ENCODE results near the gene PRKCQ. TPM values are rescaled to one million over a fixed set of nuclear protein-coding genes. Genes with fewer than 3 reads are reported as not detected.
"Not testable (repeated sequence)": the region's sequence is repeated elsewhere in the genome, so short reads cannot be mapped to it uniquely, and the experiment has no call there.

The PRKCQ gene
- total RNA-seq, 1 donor from 2014 or later = 0.94 TPM

GRCh38 chr10:6598679-6599078 is 18.6 kb upstream of the PRKCQ start:
- DNase-seq (ENCODE audit: low spot score) = no peak
- intact Hi-C loops (cut with DNase I) = no loop called here
- ATAC-seq = no peak

- DNase-seq (ENCODE audit: low spot score) (no peak), ATAC-seq (no peak)
- intact Hi-C loops (cut with DNase I) = no loop called here
Observed at GRCh38 chr10:6597478-6597877, 17.4 kb upstream of the PRKCQ start.

GRCh38 chr10:6595499-6595898 is 15.4 kb upstream of the PRKCQ start:
- intact Hi-C loops (cut with DNase I) = no loop called here
- no peak for DNase-seq (ENCODE audit: low spot score)
- no peak for ATAC-seq

GRCh38 chr10:6593241-6593671 is 13.2 kb upstream of the PRKCQ start:
- ATAC-seq = no peak
- intact Hi-C loops (cut with DNase I) = no loop called here
- no peak for DNase-seq (ENCODE audit: low spot score)

- no peak for DNase-seq (ENCODE audit: low spot score)
- no peak for ATAC-seq
- intact Hi-C loops (cut with DNase I) = no loop called here
Observed at GRCh38 chr10:6592080-6592479, 12.0 kb upstream of the PRKCQ start.

GRCh38 chr10:6591668-6592067 is 11.6 kb upstream of the PRKCQ start:
- intact Hi-C loops (cut with DNase I) = no loop called here
- ATAC-seq = no peak
- no peak for DNase-seq (ENCODE audit: low spot score)

GRCh38 chr10:6590100-6590499 is 10.0 kb upstream of the PRKCQ start:
- intact Hi-C loops (cut with DNase I) = no loop called here
- ATAC-seq = no peak
- no peak for DNase-seq (ENCODE audit: low spot score)

GRCh38 chr10:6589287-6590094 is 9.4 kb upstream of the PRKCQ start:
- ATAC-seq = no peak
- intact Hi-C loops (cut with DNase I) = no loop called here
- no peak for DNase-seq (ENCODE audit: low spot score)

- intact Hi-C loops (cut with DNase I) = no loop called here
- ATAC-seq (no peak), DNase-seq (ENCODE audit: low spot score) (no peak)
Observed at GRCh38 chr10:6588845-6589244, 8.8 kb upstream of the PRKCQ start.

- intact Hi-C loops (cut with DNase I) = no loop called here
- ATAC-seq (no peak), DNase-seq (ENCODE audit: low spot score) (no peak)
Observed at GRCh38 chr10:6588082-6588481, 8.0 kb upstream of the PRKCQ start.

GRCh38 chr10:6586501-6586900 is 6.4 kb upstream of the PRKCQ start:
- ATAC-seq = no peak
- DNase-seq (ENCODE audit: low spot score) = no peak
- intact Hi-C loops (cut with DNase I) = no loop called here

- ATAC-seq (no peak), DNase-seq (ENCODE audit: low spot score) (no peak)
- intact Hi-C loops (cut with DNase I) = no loop called here
Observed at GRCh38 chr10:6583447-6583846, 3.4 kb upstream of the PRKCQ start.

GRCh38 chr10:6582913-6583312 is 2.8 kb upstream of the PRKCQ start:
- ATAC-seq; DNase-seq (ENCODE audit: low spot score); intact Hi-C loops (cut with DNase I): not testable (repeated sequence)

- ATAC-seq (no peak), DNase-seq (ENCODE audit: low spot score) (no peak)
- intact Hi-C loops (cut with DNase I) = no loop called here
Observed at GRCh38 chr10:6582298-6582697, 2.2 kb upstream of the PRKCQ start.

- DNase-seq (ENCODE audit: low spot score) (no peak), ATAC-seq (no peak)
- intact Hi-C loops (cut with DNase I) = no loop called here
Observed at GRCh38 chr10:6581778-6582228, 1.7 kb upstream of the PRKCQ start.

GRCh38 chr10:6581223-6581622 is 1.1 kb upstream of the PRKCQ start:
- intact Hi-C loops (cut with DNase I); DNase-seq (ENCODE audit: low spot score); ATAC-seq: not testable (repeated sequence)

- peak; percentile 70 for ATAC-seq
- peak; percentile 77 for DNase-seq (ENCODE audit: low spot score)
- intact Hi-C loops (cut with DNase I) = no loop called here
Observed at GRCh38 chr10:6580279-6581029, 378 bp upstream of the PRKCQ start.

- ATAC-seq (no peak), DNase-seq (ENCODE audit: low spot score) (no peak)
- intact Hi-C loops (cut with DNase I) = no loop called here
Observed at GRCh38 chr10:6579183-6579903, 733 bp downstream of the PRKCQ start.

GRCh38 chr10:6578795-6579182 is 1.3 kb downstream of the PRKCQ start:
- ATAC-seq (no peak), DNase-seq (ENCODE audit: low spot score) (no peak)
- intact Hi-C loops (cut with DNase I) = no loop called here
